PFSK-1 (cell line): ENCODE data around the gene PCBP3.

Source experiments
- FOXP2 ChIP-seq: optimal IDR thresholded peaks from 2 replicates; pipeline ENCODE3; 2011; ENCODE audit warnings: borderline replicate concordance, control low read depth, inconsistent platforms; ENCODE audit not compliant: insufficient read depth; ENCODE audit errors: extremely low read length, extremely low read depth
- POLR2AphosphoS5 ChIP-seq: IDR thresholded peaks from 2 replicates; pipeline ENCODE4 v1.6.1; 2012; ENCODE audit warnings: low read depth, mild to moderate bottlenecking, control low read depth, low read length, moderate library complexity
- SIN3A ChIP-seq: IDR thresholded peaks from 2 replicates; pipeline ENCODE4 v1.6.1; 2012; ENCODE audit warnings: mild to moderate bottlenecking, low read length, moderate library complexity, borderline replicate concordance; ENCODE audit not compliant: insufficient read depth
- TAF1 ChIP-seq: IDR thresholded peaks from 2 replicates; pipeline ENCODE4 v1.6.1; 2012; ENCODE audit warnings: low read length, control low read depth, borderline replicate concordance; ENCODE audit not compliant: insufficient read depth
- TF ChIP-seq, protein P1 (sequence below), 2 experiments: IDR thresholded peaks; 2 replicates each; pipeline versions ENCODE4 v1.6.1 to v1.8.0; 2011 to 2012; ENCODE audit warnings: low read depth in 2 of 2, low read length in 2 of 2, control low read depth in 1 of 2, inconsistent platforms in 1 of 2, mild to moderate bottlenecking in 1 of 2, moderate library complexity in 1 of 2; ENCODE audit not compliant: insufficient read depth in 1 of 2

The PCBP3 gene

GRCh38 chr21:45919593-45919992 lies 276.1 kb downstream of the PCBP3 start:
- TF ChIP-seq TAF1 (no peak), POLR2AphosphoS5 (no peak), SIN3A (no peak), FOXP2 (no peak)
- TF ChIP-seq, protein P1, sequence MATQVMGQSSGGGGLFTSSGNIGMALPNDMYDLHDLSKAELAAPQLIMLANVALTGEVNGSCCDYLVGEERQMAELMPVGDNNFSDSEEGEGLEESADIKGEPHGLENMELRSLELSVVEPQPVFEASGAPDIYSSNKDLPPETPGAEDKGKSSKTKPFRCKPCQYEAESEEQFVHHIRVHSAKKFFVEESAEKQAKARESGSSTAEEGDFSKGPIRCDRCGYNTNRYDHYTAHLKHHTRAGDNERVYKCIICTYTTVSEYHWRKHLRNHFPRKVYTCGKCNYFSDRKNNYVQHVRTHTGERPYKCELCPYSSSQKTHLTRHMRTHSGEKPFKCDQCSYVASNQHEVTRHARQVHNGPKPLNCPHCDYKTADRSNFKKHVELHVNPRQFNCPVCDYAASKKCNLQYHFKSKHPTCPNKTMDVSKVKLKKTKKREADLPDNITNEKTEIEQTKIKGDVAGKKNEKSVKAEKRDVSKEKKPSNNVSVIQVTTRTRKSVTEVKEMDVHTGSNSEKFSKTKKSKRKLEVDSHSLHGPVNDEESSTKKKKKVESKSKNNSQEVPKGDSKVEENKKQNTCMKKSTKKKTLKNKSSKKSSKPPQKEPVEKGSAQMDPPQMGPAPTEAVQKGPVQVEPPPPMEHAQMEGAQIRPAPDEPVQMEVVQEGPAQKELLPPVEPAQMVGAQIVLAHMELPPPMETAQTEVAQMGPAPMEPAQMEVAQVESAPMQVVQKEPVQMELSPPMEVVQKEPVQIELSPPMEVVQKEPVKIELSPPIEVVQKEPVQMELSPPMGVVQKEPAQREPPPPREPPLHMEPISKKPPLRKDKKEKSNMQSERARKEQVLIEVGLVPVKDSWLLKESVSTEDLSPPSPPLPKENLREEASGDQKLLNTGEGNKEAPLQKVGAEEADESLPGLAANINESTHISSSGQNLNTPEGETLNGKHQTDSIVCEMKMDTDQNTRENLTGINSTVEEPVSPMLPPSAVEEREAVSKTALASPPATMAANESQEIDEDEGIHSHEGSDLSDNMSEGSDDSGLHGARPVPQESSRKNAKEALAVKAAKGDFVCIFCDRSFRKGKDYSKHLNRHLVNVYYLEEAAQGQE (IDR thresholded peaks at IDR 0.05; ENCODE audit: insufficient read depth in 1 of 2, low read depth in 2 of 2, low read length in 2 of 2) = no peak

DNA sequence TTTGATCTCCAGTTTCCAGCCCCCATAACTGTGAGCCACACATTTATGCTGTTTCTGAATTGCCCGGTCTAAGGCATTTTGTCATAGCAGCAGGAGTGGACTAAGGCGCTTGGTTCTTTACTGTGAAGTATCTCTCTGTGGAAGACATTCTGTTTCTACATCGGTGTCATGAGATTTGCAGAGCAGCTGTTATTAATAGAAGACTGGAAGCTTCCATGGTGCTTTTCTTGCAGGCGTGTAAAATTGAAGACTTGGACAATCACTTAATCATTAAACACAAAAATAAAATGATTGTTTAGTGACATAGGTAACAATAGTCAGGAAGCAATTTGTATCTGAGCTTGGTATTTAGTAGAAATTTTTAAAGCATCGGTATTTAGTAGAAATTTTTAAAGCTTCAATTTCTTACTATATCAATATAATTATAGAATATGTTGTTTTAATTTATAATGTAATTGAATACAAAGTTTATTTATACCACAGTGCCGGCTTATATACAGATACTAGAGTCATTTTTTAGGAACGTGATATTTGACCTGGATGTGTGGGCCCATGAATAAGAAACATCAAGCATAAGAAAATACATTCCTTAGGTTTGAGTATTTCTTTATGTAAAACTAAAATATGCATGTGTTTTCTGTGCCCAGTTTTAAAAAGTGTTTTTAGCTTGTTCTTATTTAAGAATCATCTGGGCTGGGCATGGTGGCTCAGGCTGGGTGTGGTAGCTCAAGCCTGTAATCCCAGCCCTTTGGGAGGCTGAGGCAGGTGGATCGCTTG lies 277.5 kb downstream of the PCBP3 start:
- TF ChIP-seq POLR2AphosphoS5 = no peak
- no peak for TF ChIP-seq TAF1
- TF ChIP-seq SIN3A = no peak
- TF ChIP-seq, protein P1 (IDR thresholded peaks at IDR 0.05; ENCODE audit: insufficient read depth in 1 of 2, low read depth in 2 of 2, low read length in 2 of 2) = no peak
- no peak for TF ChIP-seq FOXP2

DNA sequence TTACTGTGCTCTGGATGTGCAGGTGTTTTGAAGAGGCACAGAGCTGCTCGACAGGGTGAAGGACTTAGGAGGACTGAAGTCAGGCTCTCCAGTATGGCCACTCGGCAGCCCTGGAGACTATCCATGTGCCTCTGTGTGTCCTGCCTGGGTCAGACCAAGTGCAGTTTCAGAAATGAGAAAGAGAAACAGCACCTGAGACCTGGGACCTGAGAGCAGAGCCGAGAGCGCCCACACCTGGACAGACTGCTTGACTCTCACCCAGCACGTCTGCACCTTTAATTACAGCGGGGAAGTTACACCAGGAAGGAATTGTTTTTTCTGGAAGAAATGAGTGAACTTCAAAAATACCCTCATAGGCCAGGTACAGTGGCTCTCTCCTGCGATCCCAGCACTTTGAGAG lies 278.4 kb downstream of the PCBP3 start:
- no peak for TF ChIP-seq TAF1
- TF ChIP-seq POLR2AphosphoS5 = no peak
- TF ChIP-seq, protein P1 (IDR thresholded peaks at IDR 0.05; ENCODE audit: insufficient read depth in 1 of 2, low read depth in 2 of 2, low read length in 2 of 2) = no peak
- TF ChIP-seq FOXP2 = no peak
- TF ChIP-seq SIN3A = no peak

- TF ChIP-seq SIN3A = no peak
- no peak for TF ChIP-seq TAF1
- no peak for TF ChIP-seq FOXP2
- TF ChIP-seq POLR2AphosphoS5 = no peak
- TF ChIP-seq, protein P1 (IDR thresholded peaks at IDR 0.05; ENCODE audit: insufficient read depth in 1 of 2, low read depth in 2 of 2, low read length in 2 of 2) = no peak
Measured at GRCh38 chr21:45922648-45923047, 279.1 kb downstream of the PCBP3 start.

DNA sequence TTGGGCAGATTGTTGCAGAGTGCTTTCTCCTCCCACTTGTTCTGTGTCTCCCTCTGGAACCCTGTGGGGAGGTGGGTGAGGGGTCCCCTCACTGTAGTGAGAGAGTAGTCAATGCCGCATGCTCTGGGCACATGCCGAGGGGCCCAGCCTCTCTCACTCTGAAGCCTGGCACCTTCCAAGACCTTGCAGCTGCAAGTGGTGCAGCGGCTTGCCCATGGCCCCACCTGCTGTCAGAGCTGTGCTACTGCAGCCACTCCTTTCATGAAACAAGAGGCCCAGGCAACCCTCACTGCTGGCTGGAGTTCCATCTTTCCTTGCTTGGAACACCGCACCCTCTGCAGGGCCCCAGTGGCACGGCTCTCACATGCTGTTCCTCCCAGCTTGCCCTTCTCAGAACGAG lies 279.6 kb downstream of the PCBP3 start:
- TF ChIP-seq FOXP2 (peak; percentile 59), POLR2AphosphoS5 (no peak), SIN3A (no peak), TAF1 (no peak)
- TF ChIP-seq, protein P1 (IDR thresholded peaks at IDR 0.05; ENCODE audit: insufficient read depth in 1 of 2, low read depth in 2 of 2, low read length in 2 of 2) = no peak
